ENCODE data around the gene MARVELD2.
"Not testable (repeated sequence)": the region's sequence is repeated elsewhere in the genome, so short reads cannot be mapped to it uniquely, and the experiment has no call there.

MARVELD2 gene

GRCh38 chr5:69414885-69415583, at the start of gene MARVELD2:
TSS of gene MARVELD2 (plus strand) at chr5:69415116. CDS start at chr5:69419386, 4,270 bp downstream.
- peak; percentile 93 for DNase-seq (ENCODE audit: low read depth, low spot score)

- peak; percentile 10 for DNase-seq (ENCODE audit: low read depth, low spot score)
Observed at GRCh38 chr5:69367697-69368279, 47.1 kb upstream of the MARVELD2 start.

- DNase-seq (ENCODE audit: low read depth, low spot score): peak; percentile 53
Observed at GRCh38 chr5:69368458-69369339, 46.2 kb upstream of the MARVELD2 start.

GRCh38 chr5:69369340-69370121, 45.4 kb upstream of the MARVELD2 start, which contains the start of the genes AK6, RAD17 and TAF9:
TSS of gene AK6 (minus strand) at chr5:69369520. CDS start at chr5:69369490, 30 bp downstream.
TSS of gene RAD17 (plus strand) at chr5:69369818. CDS start at chr5:69372209, 2,391 bp downstream.
TSS of gene TAF9 (minus strand) at chr5:69369520. CDS start at chr5:69365737, 3,783 bp downstream.
- DNase-seq (ENCODE audit: low read depth, low spot score): peak; percentile 96

GRCh38 chr5:69370335-69370734, 44.6 kb upstream of the MARVELD2 start:
- not testable (repeated sequence) for DNase-seq (ENCODE audit: low read depth, low spot score)

GRCh38 chr5:69372394-69372793, 42.5 kb upstream of the MARVELD2 start:
- no peak for DNase-seq (ENCODE audit: low read depth, low spot score)

GRCh38 chr5:69374911-69375446, 39.9 kb upstream of the MARVELD2 start:
- DNase-seq (ENCODE audit: low read depth, low spot score): no peak

- no peak for DNase-seq (ENCODE audit: low read depth, low spot score)
Observed at GRCh38 chr5:69378376-69378775, 36.5 kb upstream of the MARVELD2 start.

- no peak for DNase-seq (ENCODE audit: low read depth, low spot score)
Observed at GRCh38 chr5:69404659-69405330, 10.1 kb upstream of the MARVELD2 start.

GRCh38 chr5:69415584-69415958, 655 bp downstream of the MARVELD2 start:
- DNase-seq (ENCODE audit: low read depth, low spot score): no peak

GRCh38 chr5:69416180-69416579, 1.3 kb downstream of the MARVELD2 start:
- peak; percentile 13 for DNase-seq (ENCODE audit: low read depth, low spot score)

GRCh38 chr5:69416699-69417098, 1.8 kb downstream of the MARVELD2 start:
- DNase-seq (ENCODE audit: low read depth, low spot score): no peak

GRCh38 chr5:69418554-69418953, 3.6 kb downstream of the MARVELD2 start:
- DNase-seq (ENCODE audit: low read depth, low spot score): no peak

- DNase-seq (ENCODE audit: low read depth, low spot score): no peak
Observed at GRCh38 chr5:69431424-69432303, 16.7 kb downstream of the MARVELD2 start.

GRCh38 chr5:69432412-69433206, 17.7 kb downstream of the MARVELD2 start:
- DNase-seq (ENCODE audit: low read depth, low spot score): no peak

GRCh38 chr5:69435276-69435884, 20.5 kb downstream of the MARVELD2 start:
- not testable (repeated sequence) for DNase-seq (ENCODE audit: low read depth, low spot score)

GRCh38 chr5:69444127-69444754, 29.3 kb downstream of the MARVELD2 start:
- no peak for DNase-seq (ENCODE audit: low read depth, low spot score)

GRCh38 chr5:69449511-69449910, 34.6 kb downstream of the MARVELD2 start:
- no peak for DNase-seq (ENCODE audit: low read depth, low spot score)

All from ELF-1 (cell line).